ENCODE measurements around the gene NR2C2. TPM values are rescaled to one million over a fixed set of nuclear protein-coding genes. Genes with fewer than 3 reads are reported as not detected.
A peak's percentile ranks its signal among the peaks of the same experiment; 100 is the strongest.

The NR2C2 gene
- total and polyA plus RNA-seq, 8 donors = 5.0 to 73.6 (median 15.5) TPM

DNA sequence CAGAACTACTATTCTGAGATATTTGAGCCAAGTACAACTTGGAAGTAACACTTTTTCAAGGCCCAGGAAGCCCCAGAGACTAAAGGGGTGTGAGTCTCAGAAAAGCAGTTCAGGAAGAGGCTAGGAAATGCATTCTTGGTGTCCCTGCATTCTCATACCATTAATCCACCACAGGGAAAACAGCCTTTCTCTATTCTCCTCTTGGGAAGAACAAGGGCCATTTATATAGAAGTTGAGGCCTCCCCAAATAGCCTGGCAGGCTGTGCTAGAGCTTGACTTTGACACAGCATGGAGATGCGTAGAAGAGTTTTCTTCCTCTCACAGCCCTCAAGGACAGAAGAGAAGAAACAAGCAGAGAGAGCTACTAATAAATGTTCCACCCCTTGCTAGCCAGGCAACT is 5.5 kb upstream of the NR2C2 start:
- TF ChIP-seq POLR2A (IDR thresholded peaks at IDR 0.05) (no peak), POLR2AphosphoS5 (IDR thresholded peaks at IDR 0.05) (no peak), EP300 (IDR thresholded peaks at IDR 0.05) (no peak)
- TF ChIP-seq, protein P1, sequence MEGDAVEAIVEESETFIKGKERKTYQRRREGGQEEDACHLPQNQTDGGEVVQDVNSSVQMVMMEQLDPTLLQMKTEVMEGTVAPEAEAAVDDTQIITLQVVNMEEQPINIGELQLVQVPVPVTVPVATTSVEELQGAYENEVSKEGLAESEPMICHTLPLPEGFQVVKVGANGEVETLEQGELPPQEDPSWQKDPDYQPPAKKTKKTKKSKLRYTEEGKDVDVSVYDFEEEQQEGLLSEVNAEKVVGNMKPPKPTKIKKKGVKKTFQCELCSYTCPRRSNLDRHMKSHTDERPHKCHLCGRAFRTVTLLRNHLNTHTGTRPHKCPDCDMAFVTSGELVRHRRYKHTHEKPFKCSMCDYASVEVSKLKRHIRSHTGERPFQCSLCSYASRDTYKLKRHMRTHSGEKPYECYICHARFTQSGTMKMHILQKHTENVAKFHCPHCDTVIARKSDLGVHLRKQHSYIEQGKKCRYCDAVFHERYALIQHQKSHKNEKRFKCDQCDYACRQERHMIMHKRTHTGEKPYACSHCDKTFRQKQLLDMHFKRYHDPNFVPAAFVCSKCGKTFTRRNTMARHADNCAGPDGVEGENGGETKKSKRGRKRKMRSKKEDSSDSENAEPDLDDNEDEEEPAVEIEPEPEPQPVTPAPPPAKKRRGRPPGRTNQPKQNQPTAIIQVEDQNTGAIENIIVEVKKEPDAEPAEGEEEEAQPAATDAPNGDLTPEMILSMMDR (IDR thresholded peaks at IDR 0.05) = no peak
- Histone ChIP-seq H3K27me3 (no peaks in the 10 kb centered on the region), H3K4me1 (peaks cover 19 to 50% (median 42%) of the 10 kb centered on the region in 4 donors), H3K36me3 (peaks cover 13 to 38% (median 30%) of the 10 kb centered on the region in 4 donors), H3K27ac (no peak overlapping the region), H3K9me3 (no peaks in the 10 kb centered on the region), H3K4me3 (no peak overlapping the region)
- WGBS, 5 donors = 79 to 100% (median 96%) methylated on average over 1 of the region's 1 CpG
- intact Hi-C loops (cut with DNase I; ENCODE audit: low total_unique reads) = no loop called here
- no peak for DNase-seq

DNA sequence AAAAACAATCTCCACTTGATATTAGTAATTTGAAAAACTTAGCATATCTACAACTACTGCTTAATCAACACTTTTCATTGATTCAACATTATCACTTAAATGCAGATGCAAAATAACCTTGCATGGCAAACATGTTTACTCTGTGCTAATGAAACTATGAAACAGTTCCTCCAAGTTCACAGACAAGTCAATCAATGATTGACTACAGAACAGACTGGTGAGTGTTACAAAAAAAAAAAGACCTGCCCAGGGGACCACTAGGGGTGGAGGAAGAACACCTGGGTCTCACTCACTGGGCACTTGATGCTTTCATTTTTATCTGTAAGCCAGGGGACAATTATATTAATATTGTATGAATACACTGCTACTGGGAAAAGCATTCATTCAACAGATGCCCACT is 4.3 kb upstream of the NR2C2 start:
- TF ChIP-seq EP300 (IDR thresholded peaks at IDR 0.05) (no peak), POLR2A (IDR thresholded peaks at IDR 0.05) (no peak), POLR2AphosphoS5 (IDR thresholded peaks at IDR 0.05) (peak in 1 of 3 donors; percentile 23)
- TF ChIP-seq, protein P1 (IDR thresholded peaks at IDR 0.05) = no peak
- no peaks in the 10 kb centered on the region for H3K9me3 ChIP-seq
- intact Hi-C loops (cut with DNase I; ENCODE audit: low total_unique reads) = no loop called here
- H3K27ac ChIP-seq = peak overlapping the region in 1 of 5 donors; percentile 22
- H3K27me3 ChIP-seq = no peaks in the 10 kb centered on the region
- H3K4me3 ChIP-seq = no peak overlapping the region
- peak in 1 of 2 donors; percentile 76 for DNase-seq
- peaks cover 13 to 38% (median 30%) of the 10 kb centered on the region in 4 donors for H3K36me3 ChIP-seq
- peaks cover 19 to 51% (median 43%) of the 10 kb centered on the region in 4 donors for H3K4me1 ChIP-seq

DNA sequence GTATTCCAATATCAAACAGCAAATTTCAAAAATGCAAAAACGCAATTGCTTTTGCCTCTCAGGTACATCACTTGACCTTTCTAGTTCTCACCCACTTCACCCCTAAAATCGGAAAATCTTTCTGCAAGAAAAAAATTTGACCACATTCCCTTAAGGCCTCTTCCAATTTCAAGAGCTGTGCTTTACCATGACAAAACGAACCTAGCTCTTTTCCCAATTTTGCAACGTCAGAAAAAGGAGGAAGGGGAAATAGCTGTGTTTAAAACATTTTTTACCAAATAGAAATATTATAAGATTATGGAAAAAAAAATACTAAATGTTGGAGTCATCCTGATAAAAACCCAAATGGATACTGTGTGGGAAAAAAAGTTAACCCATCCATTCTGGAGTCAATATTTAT is 1.1 kb upstream of the NR2C2 start:
- Histone ChIP-seq H3K27ac (peak overlapping the region in 4 of 5 donors; percentile 98 to 99 (median 98)), H3K27me3 (no peaks in the 10 kb centered on the region), H3K4me1 (peaks cover 42 to 74% (median 67%) of the 10 kb centered on the region in 4 donors), H3K9me3 (no peaks in the 10 kb centered on the region), H3K4me3 (peak overlapping the region; percentile 80 to 91 (median 86)), H3K36me3 (peaks cover 13 to 38% (median 30%) of the 10 kb centered on the region in 4 donors)
- TF ChIP-seq POLR2A (IDR thresholded peaks at IDR 0.05) (no peak), EP300 (IDR thresholded peaks at IDR 0.05) (no peak), POLR2AphosphoS5 (IDR thresholded peaks at IDR 0.05) (no peak)
- TF ChIP-seq, protein P1 (IDR thresholded peaks at IDR 0.05) = no peak
- intact Hi-C loops (cut with DNase I; ENCODE audit: low total_unique reads) = no loop called here
- no peak for DNase-seq
- WGBS, 5 donors = 13 to 26% (median 21%) methylated on average over 4 of the region's 4 CpGs

DNA sequence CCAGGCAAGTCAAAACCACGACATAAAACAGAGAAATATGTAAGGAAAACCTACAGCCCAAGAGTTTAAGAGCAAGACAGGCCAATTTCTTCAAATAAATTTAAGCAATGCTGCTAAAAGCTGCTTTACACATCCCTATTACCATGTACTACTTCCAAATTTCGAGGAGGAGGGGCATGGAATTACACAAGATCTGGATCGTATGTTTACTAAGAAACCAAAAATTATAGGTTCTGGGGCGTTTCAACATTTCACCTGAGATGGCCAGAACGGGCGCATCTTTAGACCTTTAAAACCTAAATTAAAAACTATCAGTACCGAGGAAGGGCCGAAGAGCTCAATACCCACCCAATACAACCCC is 664 bp upstream of the NR2C2 start:
- WGBS, 5 donors = 0 to 1% (median 0%) methylated on average over 8 of the region's 8 CpGs

More for the DNA sequence above, 664 bp upstream of the NR2C2 start:
- H3K27ac ChIP-seq = peak overlapping the region; percentile 95 to 99 (median 98)
- intact Hi-C loops (cut with DNase I; ENCODE audit: low total_unique reads) = no loop called here
- peak overlapping the region; percentile 80 to 91 (median 86) for H3K4me3 ChIP-seq
- no peaks in the 10 kb centered on the region for H3K9me3 ChIP-seq
- no peak for DNase-seq
- TF ChIP-seq, protein P1 (IDR thresholded peaks at IDR 0.05) = no peak
- TF ChIP-seq POLR2A (IDR thresholded peaks at IDR 0.05) (no peak), POLR2AphosphoS5 (IDR thresholded peaks at IDR 0.05) (no peak), EP300 (IDR thresholded peaks at IDR 0.05) (no peak)
- H3K4me1 ChIP-seq = peaks cover 42 to 79% (median 70%) of the 10 kb centered on the region in 4 donors
- peaks cover 13 to 38% (median 30%) of the 10 kb centered on the region in 4 donors for H3K36me3 ChIP-seq
- H3K27me3 ChIP-seq = no peaks in the 10 kb centered on the region
